ENCODE results near the gene MDM1.

MDM1 gene

GRCh38 chr12:68354977-68355541 lies 22.9 kb upstream of the MDM1 start:
- H3K9me3 ChIP-seq (ENCODE audit: insufficient read depth, low read depth, low read length), result no peaks in the 10 kb centered on the region
- H3K36me3 ChIP-seq (ENCODE audit: insufficient read depth, low read length), result no peaks in the 10 kb centered on the region
- peaks cover 8% of the 10 kb centered on the region; the same call in 1 of the 2 replicates for H3K4me1 ChIP-seq (ENCODE audit: insufficient read depth, low read length)
- H3K4me3 ChIP-seq (ENCODE audit: low read length), result no peak overlapping the region
- no peak overlapping the region for H3K9ac ChIP-seq (ENCODE audit: low read depth, low read length)
- 82% methylated on average over 3 of the region's 4 CpGs for WGBS
- no peak overlapping the region for H3K27ac ChIP-seq (ENCODE audit: low read depth, low read length)
- no peaks in the 10 kb centered on the region for H3K27me3 ChIP-seq (ENCODE audit: insufficient read depth, low read length)

DNA sequence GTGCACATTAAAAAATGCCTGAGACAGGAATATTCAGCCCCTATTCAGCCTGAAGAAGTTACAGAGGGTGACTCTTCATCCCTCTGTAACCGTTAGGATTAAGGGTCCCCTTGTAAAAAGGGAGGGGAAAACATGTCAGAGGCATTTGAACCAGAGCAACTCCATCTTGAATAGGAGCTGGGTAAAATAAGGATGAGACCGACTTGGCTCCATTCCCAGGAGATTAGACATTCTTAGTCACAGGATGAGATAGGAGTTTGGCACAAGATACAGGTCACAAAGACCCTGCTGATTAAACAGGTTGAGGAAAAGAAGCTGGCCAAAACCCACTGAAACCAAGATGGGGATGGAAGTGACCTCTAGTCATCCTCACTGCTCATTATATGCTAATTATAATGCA lies 19.9 kb upstream of the MDM1 start:
- H3K4me3 ChIP-seq (ENCODE audit: low read length), result no peak overlapping the region
- H3K9me3 ChIP-seq (ENCODE audit: insufficient read depth, low read depth, low read length), result no peaks in the 10 kb centered on the region
- H3K9ac ChIP-seq (ENCODE audit: low read depth, low read length), result no peak overlapping the region
- WGBS, result 89% methylated on average over 2 of the region's 2 CpGs
- no peaks in the 10 kb centered on the region for H3K36me3 ChIP-seq (ENCODE audit: insufficient read depth, low read length)
- no peaks in the 10 kb centered on the region for H3K4me1 ChIP-seq (ENCODE audit: insufficient read depth, low read length)
- H3K27ac ChIP-seq (ENCODE audit: low read depth, low read length), result no peak overlapping the region
- no peaks in the 10 kb centered on the region for H3K27me3 ChIP-seq (ENCODE audit: insufficient read depth, low read length)

GRCh38 chr12:68350753-68351152 lies 18.6 kb upstream of the MDM1 start:
- WGBS, result 94% methylated on average over 3 of the region's 3 CpGs
- H3K9ac ChIP-seq (ENCODE audit: low read depth, low read length), result no peak overlapping the region

GRCh38 chr12:68349921-68350606 lies 17.9 kb upstream of the MDM1 start:
- no peaks in the 10 kb centered on the region for H3K27me3 ChIP-seq (ENCODE audit: insufficient read depth, low read length)
- 86% methylated on average over 5 of the region's 5 CpGs for WGBS
- H3K36me3 ChIP-seq (ENCODE audit: insufficient read depth, low read length), result no peaks in the 10 kb centered on the region
- H3K9ac ChIP-seq (ENCODE audit: low read depth, low read length), result no peak overlapping the region
- no peaks in the 10 kb centered on the region for H3K4me1 ChIP-seq (ENCODE audit: insufficient read depth, low read length)
- no peak overlapping the region for H3K27ac ChIP-seq (ENCODE audit: low read depth, low read length)
- H3K4me3 ChIP-seq (ENCODE audit: low read length), result no peak overlapping the region
- H3K9me3 ChIP-seq (ENCODE audit: insufficient read depth, low read depth, low read length), result no peaks in the 10 kb centered on the region

More at GRCh38 chr12:68350753-68351152, 18.6 kb upstream of the MDM1 start:
- Histone ChIP-seq H3K4me1 (ENCODE audit: insufficient read depth, low read length) (no peaks in the 10 kb centered on the region), H3K4me3 (ENCODE audit: low read length) (no peak overlapping the region), H3K36me3 (ENCODE audit: insufficient read depth, low read length) (no peaks in the 10 kb centered on the region), H3K27ac (ENCODE audit: low read depth, low read length) (no peak overlapping the region), H3K27me3 (ENCODE audit: insufficient read depth, low read length) (no peaks in the 10 kb centered on the region), H3K9me3 (ENCODE audit: insufficient read depth, low read depth, low read length) (no peaks in the 10 kb centered on the region)

GRCh38 chr12:68349220-68349621 lies 17.1 kb upstream of the MDM1 start:
- Histone ChIP-seq H3K9ac (ENCODE audit: low read depth, low read length) (no peak overlapping the region), H3K9me3 (ENCODE audit: insufficient read depth, low read depth, low read length) (no peaks in the 10 kb centered on the region), H3K4me3 (ENCODE audit: low read length) (no peak overlapping the region), H3K27ac (ENCODE audit: low read depth, low read length) (no peak overlapping the region), H3K27me3 (ENCODE audit: insufficient read depth, low read length) (no peaks in the 10 kb centered on the region), H3K4me1 (ENCODE audit: insufficient read depth, low read length) (no peaks in the 10 kb centered on the region), H3K36me3 (ENCODE audit: insufficient read depth, low read length) (no peaks in the 10 kb centered on the region)
- 78% methylated on average over 2 of the region's 2 CpGs for WGBS

GRCh38 chr12:68348419-68348818 lies 16.3 kb upstream of the MDM1 start:
- no peak overlapping the region for H3K4me3 ChIP-seq (ENCODE audit: low read length)
- H3K36me3 ChIP-seq (ENCODE audit: insufficient read depth, low read length), result no peaks in the 10 kb centered on the region
- no peaks in the 10 kb centered on the region for H3K9me3 ChIP-seq (ENCODE audit: insufficient read depth, low read depth, low read length)
- no peaks in the 10 kb centered on the region for H3K27me3 ChIP-seq (ENCODE audit: insufficient read depth, low read length)
- H3K27ac ChIP-seq (ENCODE audit: low read depth, low read length), result no peak overlapping the region
- H3K9ac ChIP-seq (ENCODE audit: low read depth, low read length), result no peak overlapping the region
- H3K4me1 ChIP-seq (ENCODE audit: insufficient read depth, low read length), result peaks cover 6% of the 10 kb centered on the region
- WGBS, result 94% methylated on average over 5 of the region's 5 CpGs

DNA sequence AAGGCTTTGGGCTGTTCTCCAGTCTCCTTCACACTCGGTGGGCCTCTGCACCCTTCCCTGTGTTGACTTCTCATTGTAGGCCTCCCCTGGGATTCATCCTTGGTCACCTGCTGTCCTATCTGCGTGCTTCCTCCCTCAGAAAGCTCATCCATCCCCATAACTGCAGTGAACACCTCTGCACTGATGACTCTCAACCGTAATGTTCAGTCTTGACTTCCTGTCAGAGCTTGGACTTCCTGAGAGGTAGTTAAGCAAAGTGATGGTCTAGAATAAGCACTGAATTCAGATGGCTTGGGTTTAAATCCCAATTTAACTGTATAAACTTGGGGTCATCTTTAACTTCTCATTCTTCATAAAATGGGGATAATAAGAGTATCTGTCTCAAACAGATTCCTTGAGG lies 13.6 kb upstream of the MDM1 start:
- no peak overlapping the region for H3K4me3 ChIP-seq (ENCODE audit: low read length)
- WGBS, result 74% methylated on average over 3 of the region's 3 CpGs
- no peaks in the 10 kb centered on the region for H3K36me3 ChIP-seq (ENCODE audit: insufficient read depth, low read length)
- no peak overlapping the region for H3K9ac ChIP-seq (ENCODE audit: low read depth, low read length)
- no peak overlapping the region for H3K27ac ChIP-seq (ENCODE audit: low read depth, low read length)
- no peaks in the 10 kb centered on the region for H3K27me3 ChIP-seq (ENCODE audit: insufficient read depth, low read length)
- peaks cover 9% of the 10 kb centered on the region for H3K4me1 ChIP-seq (ENCODE audit: insufficient read depth, low read length)
- H3K9me3 ChIP-seq (ENCODE audit: insufficient read depth, low read depth, low read length), result no peaks in the 10 kb centered on the region

- Histone ChIP-seq H3K9ac (ENCODE audit: low read depth, low read length) (no peak overlapping the region), H3K9me3 (ENCODE audit: insufficient read depth, low read depth, low read length) (no peaks in the 10 kb centered on the region)
- 29% methylated on average over 2 of the region's 2 CpGs for WGBS
Observed at GRCh38 chr12:68344126-68344525, 12.0 kb upstream of the MDM1 start.

DNA sequence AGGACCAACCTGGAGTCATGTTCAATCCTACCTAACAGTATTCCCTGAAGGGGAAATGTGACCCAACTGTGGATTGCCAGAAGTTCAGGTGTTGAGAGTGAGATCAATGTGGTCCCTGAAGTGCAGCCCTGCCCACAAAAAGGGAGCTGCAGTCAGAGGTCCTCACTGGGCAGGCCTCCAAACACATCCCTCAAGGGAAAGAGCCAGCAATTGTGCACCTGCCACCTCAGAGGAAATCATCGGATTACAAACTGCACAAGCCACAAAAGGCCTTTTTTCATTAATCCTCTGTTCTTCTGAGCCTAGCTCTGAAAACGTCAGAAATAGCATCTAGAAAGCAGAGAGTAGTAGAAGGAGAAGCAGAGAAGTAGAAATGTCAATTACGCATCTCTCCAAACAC lies 10.8 kb upstream of the MDM1 start:
- H3K9me3 ChIP-seq (ENCODE audit: insufficient read depth, low read depth, low read length), result no peaks in the 10 kb centered on the region
- H3K27me3 ChIP-seq (ENCODE audit: insufficient read depth, low read length), result no peaks in the 10 kb centered on the region
- H3K4me3 ChIP-seq (ENCODE audit: low read length), result no peak overlapping the region
- H3K9ac ChIP-seq (ENCODE audit: low read depth, low read length), result no peak overlapping the region
- H3K4me1 ChIP-seq (ENCODE audit: insufficient read depth, low read length), result peaks cover 9% of the 10 kb centered on the region
- no peaks in the 10 kb centered on the region for H3K36me3 ChIP-seq (ENCODE audit: insufficient read depth, low read length)
- H3K27ac ChIP-seq (ENCODE audit: low read depth, low read length), result no peak overlapping the region
- WGBS, result 88% methylated on average over 3 of the region's 3 CpGs

More at GRCh38 chr12:68344126-68344525, 12.0 kb upstream of the MDM1 start:
- Histone ChIP-seq H3K4me3 (ENCODE audit: low read length) (no peak overlapping the region), H3K4me1 (ENCODE audit: insufficient read depth, low read length) (peaks cover 9% of the 10 kb centered on the region), H3K36me3 (ENCODE audit: insufficient read depth, low read length) (no peaks in the 10 kb centered on the region), H3K27ac (ENCODE audit: low read depth, low read length) (no peak overlapping the region), H3K27me3 (ENCODE audit: insufficient read depth, low read length) (no peaks in the 10 kb centered on the region)

DNA sequence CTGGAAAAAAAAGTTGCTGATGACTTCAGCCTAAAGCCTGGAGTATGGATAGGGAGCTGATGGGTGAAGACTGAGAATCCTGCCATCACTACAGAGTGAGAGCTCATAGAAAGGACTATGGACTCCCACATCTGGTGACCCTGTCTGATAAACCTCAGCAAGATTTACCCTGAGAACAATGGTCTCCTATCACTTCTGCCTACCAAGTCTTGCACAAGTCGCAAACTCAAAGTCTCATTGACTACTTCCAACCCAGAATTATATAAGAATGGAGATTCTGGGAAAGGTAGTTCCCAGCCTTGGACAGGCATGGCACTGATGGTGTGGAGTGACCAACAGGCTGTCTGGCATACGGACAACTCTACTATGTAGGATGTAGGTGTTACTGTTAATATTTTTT lies 9.7 kb upstream of the MDM1 start:
- Histone ChIP-seq H3K9me3 (ENCODE audit: insufficient read depth, low read depth, low read length) (no peaks in the 10 kb centered on the region), H3K9ac (ENCODE audit: low read depth, low read length) (no peak overlapping the region), H3K27me3 (ENCODE audit: insufficient read depth, low read length) (no peaks in the 10 kb centered on the region), H3K4me3 (ENCODE audit: low read length) (no peak overlapping the region), H3K36me3 (ENCODE audit: insufficient read depth, low read length) (no peaks in the 10 kb centered on the region), H3K4me1 (ENCODE audit: insufficient read depth, low read length) (peaks cover 9% of the 10 kb centered on the region), H3K27ac (ENCODE audit: low read depth, low read length) (no peak overlapping the region)
- 98% methylated on average over 2 of the region's 2 CpGs for WGBS

DNA sequence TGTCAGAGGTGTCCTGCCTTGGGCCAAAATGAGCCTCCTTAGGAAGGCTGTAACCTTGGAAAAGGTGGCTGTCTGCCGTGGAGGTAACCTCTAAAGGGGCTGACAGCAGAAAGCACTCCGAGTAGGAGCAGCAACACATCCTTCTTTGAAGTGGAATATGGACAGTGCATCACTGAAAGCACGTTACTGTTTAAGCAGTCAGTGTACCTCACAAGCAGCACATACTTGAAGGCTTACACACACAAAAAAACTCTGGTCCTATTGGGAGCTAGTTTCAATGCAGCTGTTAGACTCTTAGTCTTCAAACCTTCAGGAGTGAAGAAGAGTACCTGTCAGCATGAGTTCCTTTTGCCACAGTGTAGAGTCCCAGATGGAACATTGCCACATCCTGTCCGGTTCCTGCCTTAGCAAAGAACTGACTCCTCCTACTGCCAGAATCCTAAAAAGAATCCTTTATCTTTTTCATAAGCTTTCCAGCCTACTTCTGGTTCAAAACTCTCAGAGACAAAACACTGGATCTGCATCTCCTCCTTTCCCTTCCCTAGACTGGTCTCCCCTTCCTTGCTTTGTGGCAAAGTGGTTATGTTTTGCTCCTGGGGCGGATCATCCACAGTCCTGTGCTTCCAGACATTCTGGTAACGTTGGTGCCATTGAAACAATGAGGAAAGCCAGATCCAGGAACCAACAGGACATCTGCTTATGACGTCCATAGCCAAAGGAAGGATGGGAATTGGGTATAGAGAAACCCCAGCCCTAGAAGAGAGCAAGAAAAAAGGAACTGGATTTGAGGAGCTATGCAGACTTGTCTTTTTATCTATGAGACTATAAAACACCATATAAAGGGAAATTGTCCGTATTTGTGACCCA lies 8.5 kb upstream of the MDM1 start:
- Histone ChIP-seq H3K36me3 (ENCODE audit: insufficient read depth, low read length) (no peaks in the 10 kb centered on the region), H3K4me3 (ENCODE audit: low read length) (no peak overlapping the region), H3K9ac (ENCODE audit: low read depth, low read length) (no peak overlapping the region), H3K27ac (ENCODE audit: low read depth, low read length) (no peak overlapping the region), H3K9me3 (ENCODE audit: insufficient read depth, low read depth, low read length) (no peaks in the 10 kb centered on the region), H3K27me3 (ENCODE audit: insufficient read depth, low read length) (no peaks in the 10 kb centered on the region), H3K4me1 (ENCODE audit: insufficient read depth, low read length) (peaks cover 9% of the 10 kb centered on the region)
- 85% methylated on average over 8 of the region's 8 CpGs for WGBS
